ENCODE measurements around the gene MPC1.

The MPC1 gene

DNA sequence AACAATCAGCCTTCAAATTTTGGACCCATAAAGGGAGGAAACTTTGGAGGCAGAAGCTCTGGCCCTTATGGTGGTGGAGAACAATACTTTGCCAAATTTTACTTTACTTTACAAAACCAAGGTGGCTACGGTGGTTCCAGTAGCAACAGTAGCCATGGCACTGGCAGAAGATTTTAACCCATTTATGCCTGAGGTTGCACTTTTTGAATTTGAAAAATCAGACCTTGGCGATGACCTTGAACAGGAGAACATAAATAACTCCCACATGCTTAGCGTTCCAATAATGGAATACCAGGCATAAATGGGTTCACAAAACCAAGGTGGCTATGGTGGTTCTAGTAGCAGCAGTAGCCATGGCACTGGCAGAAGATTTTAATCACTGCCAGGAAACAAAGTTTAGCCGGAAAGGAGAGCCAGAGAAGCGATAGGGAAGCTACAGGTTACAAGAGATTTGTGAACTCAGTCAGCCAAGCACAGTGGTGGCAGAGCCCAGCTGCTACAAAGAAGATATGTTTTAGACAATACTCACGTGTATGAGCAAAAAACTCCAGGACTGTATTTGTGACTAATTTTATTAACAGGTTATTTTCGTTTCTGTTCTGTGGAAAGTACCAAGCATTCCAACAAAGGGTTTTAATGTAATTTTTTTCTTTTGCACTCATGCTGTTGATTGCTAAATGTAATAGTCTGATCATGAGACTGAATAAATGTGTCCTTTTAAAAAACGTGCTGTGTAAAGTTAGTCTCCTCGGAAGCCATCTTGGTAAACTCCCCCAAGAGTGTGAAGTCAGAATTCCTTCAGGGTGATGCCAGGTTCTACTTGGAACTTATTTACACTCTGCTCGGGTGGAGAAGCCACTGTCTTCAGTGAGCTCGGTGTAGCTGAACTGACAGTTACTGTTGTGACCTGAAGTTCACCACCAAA, 47.1 kb downstream of the MPC1 start:
- TF ChIP-seq, protein P1, sequence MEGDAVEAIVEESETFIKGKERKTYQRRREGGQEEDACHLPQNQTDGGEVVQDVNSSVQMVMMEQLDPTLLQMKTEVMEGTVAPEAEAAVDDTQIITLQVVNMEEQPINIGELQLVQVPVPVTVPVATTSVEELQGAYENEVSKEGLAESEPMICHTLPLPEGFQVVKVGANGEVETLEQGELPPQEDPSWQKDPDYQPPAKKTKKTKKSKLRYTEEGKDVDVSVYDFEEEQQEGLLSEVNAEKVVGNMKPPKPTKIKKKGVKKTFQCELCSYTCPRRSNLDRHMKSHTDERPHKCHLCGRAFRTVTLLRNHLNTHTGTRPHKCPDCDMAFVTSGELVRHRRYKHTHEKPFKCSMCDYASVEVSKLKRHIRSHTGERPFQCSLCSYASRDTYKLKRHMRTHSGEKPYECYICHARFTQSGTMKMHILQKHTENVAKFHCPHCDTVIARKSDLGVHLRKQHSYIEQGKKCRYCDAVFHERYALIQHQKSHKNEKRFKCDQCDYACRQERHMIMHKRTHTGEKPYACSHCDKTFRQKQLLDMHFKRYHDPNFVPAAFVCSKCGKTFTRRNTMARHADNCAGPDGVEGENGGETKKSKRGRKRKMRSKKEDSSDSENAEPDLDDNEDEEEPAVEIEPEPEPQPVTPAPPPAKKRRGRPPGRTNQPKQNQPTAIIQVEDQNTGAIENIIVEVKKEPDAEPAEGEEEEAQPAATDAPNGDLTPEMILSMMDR (IDR thresholded peaks at IDR 0.05): no peak
- TF ChIP-seq ZFX (IDR thresholded peaks at IDR 0.05; ENCODE audit: borderline replicate concordance): no peak
- H3K27ac ChIP-seq: no peak overlapping the region

- no peak overlapping the region for H3K27ac ChIP-seq
- TF ChIP-seq ZFX (IDR thresholded peaks at IDR 0.05; ENCODE audit: borderline replicate concordance): no peak
- TF ChIP-seq, protein P1 (IDR thresholded peaks at IDR 0.05): no peak
Measured at GRCh38 chr6:166334878-166335277, 47.9 kb downstream of the MPC1 start.

GRCh38 chr6:166333172-166333995, 49.4 kb downstream of the MPC1 start:
- no peak for TF ChIP-seq ZFX (IDR thresholded peaks at IDR 0.05; ENCODE audit: borderline replicate concordance)
- TF ChIP-seq, protein P1 (IDR thresholded peaks at IDR 0.05): no peak

GRCh38 chr6:166331503-166332415, 51.0 kb downstream of the MPC1 start:
- TF ChIP-seq, protein P1 (IDR thresholded peaks at IDR 0.05): no peak
- no peak for TF ChIP-seq ZFX (IDR thresholded peaks at IDR 0.05; ENCODE audit: borderline replicate concordance)
- H3K27ac ChIP-seq: no peak overlapping the region

More at GRCh38 chr6:166333172-166333995, 49.4 kb downstream of the MPC1 start:
- no peak overlapping the region for H3K27ac ChIP-seq

DNA sequence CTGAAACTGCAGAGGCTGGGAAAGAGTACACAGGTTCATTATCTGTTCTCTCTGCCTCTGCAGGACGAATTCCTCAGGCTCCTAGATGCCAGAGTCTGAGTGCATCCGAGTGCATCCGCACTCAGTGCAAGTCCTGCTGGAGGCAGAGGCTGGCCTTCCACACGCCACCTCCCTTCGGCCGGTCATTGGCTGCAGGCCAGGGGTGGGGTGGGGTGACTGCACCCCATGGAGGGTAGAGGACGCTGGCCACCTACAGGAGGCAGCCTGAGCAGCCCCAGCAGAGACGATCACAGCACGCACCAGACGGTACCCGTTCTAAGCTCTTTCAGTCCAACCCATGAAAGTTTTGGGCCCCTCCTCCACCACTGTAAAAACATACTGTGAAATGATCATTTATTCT, 52.1 kb downstream of the MPC1 start:
- H3K27ac ChIP-seq: no peak overlapping the region
- no peak for TF ChIP-seq ZFX (IDR thresholded peaks at IDR 0.05; ENCODE audit: borderline replicate concordance)
- TF ChIP-seq, protein P1 (IDR thresholded peaks at IDR 0.05): no peak

GRCh38 chr6:166325383-166326042, 57.2 kb downstream of the MPC1 start:
- no peak for TF ChIP-seq ZFX (IDR thresholded peaks at IDR 0.05; ENCODE audit: borderline replicate concordance)
- TF ChIP-seq, protein P1 (IDR thresholded peaks at IDR 0.05): no peak
- no peak overlapping the region for H3K27ac ChIP-seq
